Activated T-cell treated with anti-CD3 and anti-CD28 coated beads, Interleukin-2, amount 50 U/mL, for 24 hours (primary cell): Measurements from ENCODE around the gene KIF25.

ENCODE experiments used
- DNase-seq: peaks from one replicate; pipeline ENCODE4 v3.0.0-alpha.2; 2020
- H3K27ac Mint-ChIP-seq: 2 replicates; pipeline ENCODE4 v1.8.0; 2020; ENCODE audit warnings: mild to moderate bottlenecking, mixed read lengths
- H3K27me3 Mint-ChIP-seq: 2 replicates; pipeline ENCODE4 v1.8.0; 2020; ENCODE audit warnings: mixed read lengths
- H3K36me3 Mint-ChIP-seq: 2 replicates; pipeline ENCODE4 v1.8.0; 2020; ENCODE audit warnings: low read depth, mixed read lengths
- H3K4me1 Mint-ChIP-seq: 2 replicates; pipeline ENCODE4 v1.8.0; 2020; ENCODE audit warnings: low read depth, mixed read lengths
- H3K4me3 Mint-ChIP-seq: 2 replicates; pipeline ENCODE4 v1.8.0; 2020; ENCODE audit warnings: mild to moderate bottlenecking, moderate library complexity, mixed read lengths
- H3K9me3 Mint-ChIP-seq: 2 replicates; pipeline ENCODE4 v1.8.0; 2020; ENCODE audit warnings: mixed read lengths

The KIF25 gene

GRCh38 chr6:168058691-168059551 lies 61.5 kb downstream of the KIF25 start:
- no peaks in the 10 kb centered on the region for H3K9me3 Mint-ChIP-seq
- no peaks in the 10 kb centered on the region for H3K27me3 Mint-ChIP-seq
- H3K36me3 Mint-ChIP-seq = no peaks in the 10 kb centered on the region
- no peaks in the 10 kb centered on the region for H3K4me1 Mint-ChIP-seq
- no peak for DNase-seq
- H3K4me3 Mint-ChIP-seq = no peak overlapping the region
- H3K27ac Mint-ChIP-seq = no peak overlapping the region

- H3K36me3 Mint-ChIP-seq = no peaks in the 10 kb centered on the region
- H3K9me3 Mint-ChIP-seq = no peaks in the 10 kb centered on the region
- DNase-seq = no peak
- H3K27me3 Mint-ChIP-seq = no peaks in the 10 kb centered on the region
- H3K27ac Mint-ChIP-seq = no peak overlapping the region
- H3K4me3 Mint-ChIP-seq = no peak overlapping the region
- no peaks in the 10 kb centered on the region for H3K4me1 Mint-ChIP-seq
Measured at GRCh38 chr6:168060521-168060931, 63.1 kb downstream of the KIF25 start.

GRCh38 chr6:168061269-168062210 lies 64.1 kb downstream of the KIF25 start:
- Mint-ChIP-seq H3K27ac (no peak overlapping the region), H3K4me3 (no peak overlapping the region), H3K9me3 (no peaks in the 10 kb centered on the region), H3K27me3 (no peaks in the 10 kb centered on the region), H3K36me3 (no peaks in the 10 kb centered on the region), H3K4me1 (no peaks in the 10 kb centered on the region)
- DNase-seq = no peak

- Mint-ChIP-seq H3K27ac (no peak overlapping the region), H3K4me3 (no peak overlapping the region), H3K9me3 (no peaks in the 10 kb centered on the region), H3K27me3 (no peaks in the 10 kb centered on the region), H3K36me3 (no peaks in the 10 kb centered on the region), H3K4me1 (no peaks in the 10 kb centered on the region)
- DNase-seq = no peak
Measured at GRCh38 chr6:168062346-168063289, 65.1 kb downstream of the KIF25 start.

GRCh38 chr6:168063431-168063830 lies 66.0 kb downstream of the KIF25 start:
- no peak for DNase-seq
- H3K4me1 Mint-ChIP-seq = no peaks in the 10 kb centered on the region
- H3K27me3 Mint-ChIP-seq = no peaks in the 10 kb centered on the region
- no peaks in the 10 kb centered on the region for H3K9me3 Mint-ChIP-seq
- H3K4me3 Mint-ChIP-seq = no peak overlapping the region
- H3K27ac Mint-ChIP-seq = no peak overlapping the region
- H3K36me3 Mint-ChIP-seq = no peaks in the 10 kb centered on the region

- H3K27me3 Mint-ChIP-seq = no peaks in the 10 kb centered on the region
- H3K27ac Mint-ChIP-seq = no peak overlapping the region
- H3K4me3 Mint-ChIP-seq = no peak overlapping the region
- H3K36me3 Mint-ChIP-seq = no peaks in the 10 kb centered on the region
- no peaks in the 10 kb centered on the region for H3K9me3 Mint-ChIP-seq
- no peak for DNase-seq
- no peaks in the 10 kb centered on the region for H3K4me1 Mint-ChIP-seq
Measured at GRCh38 chr6:168064226-168064807, 66.8 kb downstream of the KIF25 start.

- H3K36me3 Mint-ChIP-seq = no peaks in the 10 kb centered on the region
- H3K27ac Mint-ChIP-seq = no peak overlapping the region
- H3K4me3 Mint-ChIP-seq = no peak overlapping the region
- no peaks in the 10 kb centered on the region for H3K27me3 Mint-ChIP-seq
- no peaks in the 10 kb centered on the region for H3K9me3 Mint-ChIP-seq
- DNase-seq = no peak
- H3K4me1 Mint-ChIP-seq = no peaks in the 10 kb centered on the region
Measured at GRCh38 chr6:168067081-168067759, 69.7 kb downstream of the KIF25 start.

GRCh38 chr6:168070804-168071203 lies 73.3 kb downstream of the KIF25 start:
- DNase-seq = no peak
- Mint-ChIP-seq H3K4me3 (no peak overlapping the region), H3K9me3 (no peaks in the 10 kb centered on the region), H3K27ac (no peak overlapping the region), H3K36me3 (no peaks in the 10 kb centered on the region), H3K4me1 (no peaks in the 10 kb centered on the region), H3K27me3 (no peaks in the 10 kb centered on the region)

GRCh38 chr6:168071620-168072019 lies 74.1 kb downstream of the KIF25 start:
- Mint-ChIP-seq H3K27me3 (no peaks in the 10 kb centered on the region), H3K4me1 (no peaks in the 10 kb centered on the region), H3K9me3 (no peaks in the 10 kb centered on the region), H3K27ac (no peak overlapping the region), H3K4me3 (no peak overlapping the region), H3K36me3 (no peaks in the 10 kb centered on the region)
- no peak for DNase-seq

GRCh38 chr6:168072261-168072660 lies 74.8 kb downstream of the KIF25 start:
- Mint-ChIP-seq H3K4me3 (no peak overlapping the region), H3K9me3 (no peaks in the 10 kb centered on the region)

GRCh38 chr6:168072730-168073129 lies 75.3 kb downstream of the KIF25 start:
- Mint-ChIP-seq H3K36me3 (no peaks in the 10 kb centered on the region), H3K9me3 (no peaks in the 10 kb centered on the region), H3K4me1 (no peaks in the 10 kb centered on the region), H3K27ac (no peak overlapping the region), H3K27me3 (no peaks in the 10 kb centered on the region), H3K4me3 (no peak overlapping the region)
- DNase-seq = no peak

More at GRCh38 chr6:168072261-168072660, 74.8 kb downstream of the KIF25 start:
- no peaks in the 10 kb centered on the region for H3K36me3 Mint-ChIP-seq
- H3K27me3 Mint-ChIP-seq = no peaks in the 10 kb centered on the region
- H3K27ac Mint-ChIP-seq = no peak overlapping the region
- no peaks in the 10 kb centered on the region for H3K4me1 Mint-ChIP-seq
- no peak for DNase-seq

GRCh38 chr6:168073937-168074730 lies 76.7 kb downstream of the KIF25 start:
- no peak overlapping the region for H3K27ac Mint-ChIP-seq
- no peak overlapping the region for H3K4me3 Mint-ChIP-seq
- no peaks in the 10 kb centered on the region for H3K27me3 Mint-ChIP-seq
- no peaks in the 10 kb centered on the region for H3K4me1 Mint-ChIP-seq
- H3K36me3 Mint-ChIP-seq = no peaks in the 10 kb centered on the region
- no peaks in the 10 kb centered on the region for H3K9me3 Mint-ChIP-seq
- DNase-seq = no peak

GRCh38 chr6:168075216-168075615 lies 77.7 kb downstream of the KIF25 start:
- Mint-ChIP-seq H3K27ac (no peak overlapping the region), H3K27me3 (no peaks in the 10 kb centered on the region), H3K4me1 (no peaks in the 10 kb centered on the region), H3K9me3 (no peaks in the 10 kb centered on the region), H3K36me3 (no peaks in the 10 kb centered on the region), H3K4me3 (no peak overlapping the region)
- DNase-seq = no peak
